ENCODE data around the gene NIPSNAP2. TPM values are rescaled to one million over a fixed set of nuclear protein-coding genes. Genes with fewer than 3 reads are reported as not detected.
A peak's percentile ranks its signal among the peaks of the same experiment; 100 is the strongest.

Gene NIPSNAP2
- 69.0 and 80.6 TPM in 2 replicates for total RNA-seq (ENCODE audit: low replicate concordance)

- H3K9me3 Mint-ChIP-seq, result no peaks in the 10 kb centered on the region
- peak; percentile 88 for DNase-seq (ENCODE audit: low spot score)
- Histone ChIP-seq H3K4me2 (peak within 1 kb of the TSS; percentile 94), H3K36me3 (no peaks in the 10 kb centered on the region), H3K27me3 (peaks cover 22% of the 10 kb centered on the region), H3K27ac (peak within 1 kb of the TSS; percentile 58), H4K20me1 (ENCODE audit: low read depth) (peaks cover 10% of the 10 kb centered on the region), H3F3A (ENCODE audit: low read depth) (no peaks in the 10 kb centered on the region), H3K4me1 (peaks cover 5% of the 10 kb centered on the region), H3K9ac (peak within 1 kb of the TSS; percentile 93), H3K4me3 (peak within 1 kb of the TSS; percentile 97), H3K79me2 (ENCODE audit: low read depth) (peaks cover 40% of the 10 kb centered on the region), H2AFZ (replicated peaks) (peak within 1 kb of the TSS; percentile 87), H3K9me3 (ENCODE audit: low read depth) (no peaks in the 10 kb centered on the region)
- peak within 1 kb of the TSS; percentile 69 for H3K27ac Mint-ChIP-seq
- no peaks in the 10 kb centered on the region for H3K27me3 Mint-ChIP-seq (ENCODE audit: insufficient read depth, low read depth)
- H3K36me3 Mint-ChIP-seq, result peaks cover 21% of the 10 kb centered on the region
- peak within 1 kb of the TSS; percentile 96 for H3K4me3 Mint-ChIP-seq
- H3K4me1 Mint-ChIP-seq, result peaks cover 6% of the 10 kb centered on the region
- TF ChIP-seq CTCF (IDR thresholded peaks at IDR 0.05) (peak; percentile 43), EZH2phosphoT487 (IDR thresholded peaks at IDR 0.05) (no peak)
Observed at GRCh38 chr7:55964261-55965099, at the start of gene NIPSNAP2. Gene NIPSNAP2, plus strand, starts transcription at chr7:55964585. Its CDS starts 25 bp downstream, at chr7:55964610.

DNA sequence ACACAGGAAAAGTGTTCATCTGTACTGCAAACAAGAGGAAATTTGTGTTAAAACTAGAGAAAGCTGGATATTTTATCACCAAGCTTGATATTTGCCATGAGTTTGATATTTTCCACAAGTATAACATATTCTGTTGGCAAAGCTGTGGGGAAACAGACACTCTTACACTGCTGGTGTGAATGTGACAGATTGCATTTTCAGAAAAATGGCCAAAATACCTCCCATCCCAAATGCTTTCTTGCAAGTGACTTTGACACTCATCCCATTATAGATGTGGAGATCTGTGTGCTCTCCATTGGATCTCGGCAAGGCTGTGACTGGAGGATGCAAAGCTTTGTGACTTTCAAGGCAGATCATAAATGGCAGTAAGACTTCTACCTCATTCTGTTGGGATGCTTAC, 46.6 kb upstream of the NIPSNAP2 start:
- Mint-ChIP-seq H3K27me3 (ENCODE audit: insufficient read depth, low read depth) (no peaks in the 10 kb centered on the region), H3K9me3 (no peaks in the 10 kb centered on the region), H3K4me1 (no peaks in the 10 kb centered on the region), H3K36me3 (peaks cover 31% of the 10 kb centered on the region), H3K4me3 (no peak overlapping the region), H3K27ac (no peak overlapping the region)
- no peak overlapping the region for H2AFZ ChIP-seq (replicated peaks)
- no peak overlapping the region for H3K27ac ChIP-seq
- H3K4me3 ChIP-seq, result no peak overlapping the region
- TF ChIP-seq CTCF (IDR thresholded peaks at IDR 0.05) (no peak), EZH2 (IDR thresholded peaks at IDR 0.05) (no peak), EZH2phosphoT487 (IDR thresholded peaks at IDR 0.05) (no peak)
- H3K9ac ChIP-seq, result no peak overlapping the region
- no peak overlapping the region for H3K4me2 ChIP-seq
- no peaks in the 10 kb centered on the region for H3K9me3 ChIP-seq (ENCODE audit: low read depth)
- no peaks in the 10 kb centered on the region for H4K20me1 ChIP-seq (ENCODE audit: low read depth)
- no peak for DNase-seq (ENCODE audit: low spot score)
- no peaks in the 10 kb centered on the region for H3K79me2 ChIP-seq (ENCODE audit: low read depth)
- no peaks in the 10 kb centered on the region for H3F3A ChIP-seq (ENCODE audit: low read depth)
- no peaks in the 10 kb centered on the region for H3K4me1 ChIP-seq
- no peaks in the 10 kb centered on the region for H3K27me3 ChIP-seq
- H3K36me3 ChIP-seq, result no peaks in the 10 kb centered on the region

- Histone ChIP-seq H3K9me3 (ENCODE audit: low read depth) (no peaks in the 10 kb centered on the region), H4K20me1 (ENCODE audit: low read depth) (no peaks in the 10 kb centered on the region), H3K27me3 (no peaks in the 10 kb centered on the region), H3K36me3 (no peaks in the 10 kb centered on the region), H3K4me2 (no peak overlapping the region), H3K9ac (no peak overlapping the region), H2AFZ (replicated peaks) (no peak overlapping the region), H3K4me1 (no peaks in the 10 kb centered on the region), H3K4me3 (no peak overlapping the region), H3F3A (ENCODE audit: low read depth) (no peaks in the 10 kb centered on the region), H3K27ac (no peak overlapping the region), H3K79me2 (ENCODE audit: low read depth) (no peaks in the 10 kb centered on the region)
- H3K9me3 Mint-ChIP-seq, result no peaks in the 10 kb centered on the region
- no peak overlapping the region for H3K27ac Mint-ChIP-seq
- no peaks in the 10 kb centered on the region for H3K4me1 Mint-ChIP-seq
- no peaks in the 10 kb centered on the region for H3K27me3 Mint-ChIP-seq (ENCODE audit: insufficient read depth, low read depth)
- no peak overlapping the region for H3K4me3 Mint-ChIP-seq
- peaks cover 15% of the 10 kb centered on the region for H3K36me3 Mint-ChIP-seq
- DNase-seq (ENCODE audit: low spot score), result no peak
- TF ChIP-seq EZH2 (IDR thresholded peaks at IDR 0.05), result no peak
- no peak for TF ChIP-seq CTCF (IDR thresholded peaks at IDR 0.05)
- TF ChIP-seq EZH2phosphoT487 (IDR thresholded peaks at IDR 0.05), result no peak
Observed at GRCh38 chr7:55928006-55928767, 36.2 kb upstream of the NIPSNAP2 start.

Data from neural progenitor cell (in vitro differentiated cells).